ENCODE results near the gene LGALS3BP.

The LGALS3BP gene

DNA sequence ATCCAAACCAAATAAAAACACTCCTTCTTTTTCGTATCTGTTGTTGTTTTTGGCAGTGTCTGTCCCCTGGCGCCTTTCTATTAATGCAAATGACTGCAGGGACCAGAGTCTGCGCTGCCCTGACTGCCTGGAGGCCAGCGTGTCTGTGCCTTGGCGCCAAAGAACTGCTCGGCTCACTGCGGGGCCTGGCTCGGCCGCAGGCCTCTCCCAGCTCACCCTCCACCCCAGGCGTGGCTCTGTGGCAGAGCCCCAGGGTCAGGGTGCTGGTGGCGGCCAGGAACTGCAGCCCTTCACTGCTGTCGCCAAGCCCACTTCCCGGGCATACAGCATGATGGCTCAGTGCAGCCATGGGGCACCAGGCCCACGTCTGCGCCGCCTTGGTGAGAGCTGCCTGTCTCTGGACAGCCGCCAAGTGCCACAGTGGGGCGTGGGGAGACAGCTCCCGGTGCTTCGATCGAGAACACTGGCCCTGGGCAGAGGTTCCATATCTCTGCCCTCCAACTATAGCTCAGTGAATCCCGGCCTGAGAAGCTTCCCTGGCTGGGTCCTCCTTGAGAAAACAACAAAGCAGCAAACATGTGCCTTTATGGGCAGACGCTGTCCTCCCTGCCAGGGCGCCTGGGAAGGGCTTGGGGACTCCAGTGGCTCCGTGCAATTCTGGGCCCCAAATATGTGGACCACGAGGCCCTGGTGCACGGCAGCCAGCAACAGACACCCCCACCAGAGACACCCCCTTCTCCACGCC is 18.8 kb upstream of the LGALS3BP start:
- no peak for DNase-seq

DNA sequence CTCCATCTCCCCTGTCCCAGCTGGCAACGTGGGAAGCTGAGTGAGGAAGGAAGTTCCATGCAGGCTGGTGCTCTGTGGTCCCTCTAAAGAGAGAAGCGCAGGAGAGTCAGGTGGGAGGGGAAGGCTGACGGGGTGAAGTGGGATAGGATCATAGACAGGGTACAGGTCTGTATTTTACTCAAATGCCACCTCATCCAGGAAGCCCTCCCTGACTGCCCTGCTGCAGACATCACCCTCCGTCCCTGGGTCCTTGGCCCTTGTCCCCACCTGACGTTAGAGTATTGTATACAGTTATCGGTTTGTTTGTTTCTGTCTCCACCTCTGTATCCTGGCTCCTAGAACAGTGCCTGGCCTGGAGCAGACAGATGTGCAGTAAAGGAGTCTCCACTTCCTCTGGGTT is 18.2 kb upstream of the LGALS3BP start:
- no peak for DNase-seq

DNA sequence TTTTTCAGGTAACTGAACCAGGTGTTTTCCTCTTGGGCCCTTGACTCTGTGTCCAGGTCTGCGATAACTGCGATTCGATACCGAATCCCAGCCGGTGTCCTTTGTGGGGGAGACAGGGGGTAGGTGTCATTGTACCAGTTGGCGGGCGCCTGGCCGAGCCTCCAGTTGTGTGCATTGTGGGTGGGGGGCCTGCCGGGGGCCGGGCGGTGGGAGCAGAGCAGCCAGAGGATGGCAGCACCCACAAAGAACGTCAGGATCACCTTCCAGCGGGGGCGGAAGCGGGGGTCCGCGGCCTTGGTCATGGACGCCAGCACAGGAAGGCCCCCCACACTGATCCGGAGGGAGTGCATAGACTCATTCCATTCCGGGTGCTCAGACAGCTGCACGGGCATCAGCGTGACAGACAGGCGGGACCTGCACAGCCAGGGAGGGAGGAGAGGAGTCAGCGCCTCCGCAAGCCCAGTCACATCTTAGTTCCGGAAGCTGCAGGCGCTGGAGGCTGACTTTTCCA is 17.6 kb upstream of the LGALS3BP start:
- no peak for DNase-seq

DNA sequence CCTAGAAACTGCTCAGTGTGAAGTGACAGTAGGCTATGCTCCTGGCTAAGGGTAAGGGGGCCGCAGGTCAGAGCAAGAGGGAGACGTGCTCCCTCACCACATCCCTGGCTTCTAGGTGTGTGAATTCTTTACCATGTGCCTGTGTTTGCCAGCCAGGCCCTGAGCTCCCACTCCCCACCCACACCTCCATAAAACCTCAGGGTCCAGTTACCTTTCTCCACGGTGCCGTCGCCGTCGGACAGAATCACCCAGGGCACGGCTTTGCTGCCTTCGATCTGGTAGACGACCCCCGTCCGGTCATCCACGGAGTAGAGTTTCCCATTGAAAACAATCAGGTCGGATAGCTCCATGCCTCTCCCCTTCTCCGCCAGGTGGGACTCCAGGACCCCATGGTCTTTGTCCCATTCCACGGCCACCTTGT is 17.1 kb upstream of the LGALS3BP start:
- DNase-seq: no peak

DNA sequence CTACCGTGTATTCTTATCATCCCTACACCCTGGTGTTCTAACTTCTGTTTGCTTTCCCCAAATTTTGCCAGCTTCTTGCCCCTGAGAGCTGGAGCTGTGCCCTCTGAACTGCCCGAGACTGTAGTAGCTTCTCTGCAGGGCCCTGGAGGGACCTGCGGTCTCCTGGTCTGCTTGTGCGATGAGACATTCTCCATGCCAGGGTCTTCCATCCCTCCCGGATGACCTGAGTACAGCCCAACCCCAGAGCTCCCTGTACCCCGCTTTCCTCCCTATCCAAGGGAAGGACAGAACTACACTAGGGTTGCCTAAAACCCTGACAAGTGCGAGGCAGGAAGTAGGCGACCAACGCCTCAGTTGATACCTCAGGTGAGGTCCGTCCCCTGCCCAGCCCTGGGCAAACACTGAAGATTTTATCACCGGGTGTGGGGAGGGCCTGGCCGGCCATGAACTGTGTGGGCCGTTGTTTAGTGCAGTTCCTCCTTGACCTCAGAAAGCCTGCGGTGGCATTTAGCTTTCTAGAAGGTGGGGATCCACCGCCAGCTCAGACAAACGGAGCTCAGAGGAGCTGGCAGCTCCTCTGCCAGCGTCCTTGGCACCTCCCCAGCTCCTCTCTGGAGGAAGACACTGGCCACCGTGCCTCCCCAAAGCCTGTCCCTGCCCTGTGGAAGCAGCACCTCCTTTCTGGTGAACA is 16.2 kb upstream of the LGALS3BP start:
- DNase-seq: no peak

DNA sequence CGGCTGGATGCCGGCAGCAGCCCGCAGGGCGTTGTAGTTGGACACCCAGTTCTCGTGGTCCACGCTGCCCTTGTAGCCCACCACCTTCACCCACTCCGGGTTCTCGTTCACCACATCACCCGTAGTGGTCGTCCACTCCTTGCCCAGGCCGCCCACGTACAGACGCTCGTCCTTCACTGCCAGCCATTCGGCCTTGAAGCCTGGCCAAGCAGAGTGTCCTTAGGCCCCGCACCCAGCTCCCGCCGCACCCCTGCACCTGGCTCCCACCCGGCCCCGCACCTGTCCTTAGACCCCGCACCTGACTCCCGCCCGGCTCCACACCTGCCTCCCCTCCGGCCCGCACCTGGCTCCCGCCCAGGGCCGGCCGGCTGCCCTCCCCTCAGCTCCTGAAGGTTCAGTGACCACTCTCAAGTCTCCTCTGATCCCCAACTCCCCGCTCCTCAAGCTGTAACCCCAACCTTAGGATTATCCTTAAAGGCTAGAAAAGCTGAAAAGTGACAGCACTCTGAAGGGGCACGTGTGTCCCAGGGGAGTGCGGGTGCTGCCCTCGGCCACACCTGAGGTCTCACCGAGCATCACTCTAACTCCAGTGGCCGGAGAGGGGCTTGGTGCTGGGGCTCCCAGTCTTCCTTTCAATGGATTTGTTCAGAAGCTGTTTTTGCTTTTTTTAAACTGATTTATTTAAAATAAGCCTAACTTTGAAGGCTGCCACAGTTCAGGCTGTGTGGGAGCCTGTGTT is 15.5 kb upstream of the LGALS3BP start:
- DNase-seq: no peak

DNA sequence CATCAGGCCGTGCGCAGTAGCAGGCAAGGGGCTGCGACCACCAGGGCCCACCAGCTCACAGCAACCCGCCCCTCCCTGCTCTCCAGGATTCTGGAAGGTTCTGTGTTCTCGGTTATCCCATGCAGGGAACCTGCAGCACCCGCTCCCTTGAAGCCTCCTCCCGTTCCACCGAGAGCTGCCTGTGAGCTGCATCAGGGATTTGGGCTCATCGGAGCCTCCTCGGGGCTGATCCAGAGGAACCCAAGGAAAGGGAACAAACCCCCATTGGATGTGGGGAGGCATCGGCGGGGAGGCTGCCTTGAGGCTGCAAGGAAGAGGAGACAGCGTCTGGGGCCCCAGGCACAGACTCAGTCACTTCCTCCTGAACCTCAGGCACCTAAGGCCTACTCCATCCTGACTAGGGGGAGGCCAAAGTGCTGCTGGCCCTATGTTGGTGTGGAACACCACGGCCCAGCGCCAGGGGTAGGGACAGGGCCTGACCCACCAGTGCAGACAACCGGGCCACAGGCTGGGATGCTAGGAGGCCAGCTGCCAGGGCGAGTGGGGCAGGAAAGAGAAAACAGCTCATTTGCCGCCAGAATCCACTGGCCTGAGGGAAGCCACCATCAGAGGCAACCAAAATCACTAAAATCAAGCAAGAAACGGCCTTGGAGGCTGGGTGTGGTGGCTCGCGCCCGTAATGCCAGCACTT is 14.4 kb upstream of the LGALS3BP start:
- DNase-seq: no peak

DNA sequence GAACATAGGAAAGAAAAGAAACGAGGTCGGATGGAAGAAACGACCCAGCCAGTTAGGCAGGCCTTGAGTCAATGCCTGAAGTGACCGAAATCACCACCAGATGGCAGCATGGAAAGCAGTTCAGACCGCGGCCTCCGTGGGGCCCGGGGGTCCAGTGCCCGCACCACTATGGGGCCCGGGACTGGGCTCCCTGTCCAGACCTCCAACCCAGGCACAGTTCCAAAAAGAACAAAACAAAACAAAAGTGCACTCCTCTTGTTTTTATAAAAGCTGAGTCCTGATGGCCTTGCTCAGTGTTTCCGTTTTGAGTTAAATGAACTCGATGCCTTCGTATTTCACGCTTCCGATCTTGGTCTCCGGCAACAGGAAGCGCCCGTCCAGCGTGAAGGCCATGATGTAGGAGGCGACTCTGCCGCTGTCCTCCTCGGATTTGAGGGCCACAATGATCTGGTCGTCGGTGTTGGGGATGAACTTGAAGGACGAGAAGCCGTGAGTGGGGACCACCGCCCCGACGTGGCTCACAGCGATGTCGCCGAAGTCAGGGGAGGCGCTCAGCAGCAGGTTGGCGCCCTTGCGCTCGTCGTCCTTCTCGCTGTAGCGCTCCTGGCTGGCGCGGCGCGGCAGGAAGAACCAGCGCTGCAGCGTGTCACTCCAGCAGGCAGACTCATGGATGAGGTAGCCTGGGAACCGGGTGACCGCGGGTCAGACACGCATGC is 13.7 kb upstream of the LGALS3BP start:
- DNase-seq: no peak

DNA sequence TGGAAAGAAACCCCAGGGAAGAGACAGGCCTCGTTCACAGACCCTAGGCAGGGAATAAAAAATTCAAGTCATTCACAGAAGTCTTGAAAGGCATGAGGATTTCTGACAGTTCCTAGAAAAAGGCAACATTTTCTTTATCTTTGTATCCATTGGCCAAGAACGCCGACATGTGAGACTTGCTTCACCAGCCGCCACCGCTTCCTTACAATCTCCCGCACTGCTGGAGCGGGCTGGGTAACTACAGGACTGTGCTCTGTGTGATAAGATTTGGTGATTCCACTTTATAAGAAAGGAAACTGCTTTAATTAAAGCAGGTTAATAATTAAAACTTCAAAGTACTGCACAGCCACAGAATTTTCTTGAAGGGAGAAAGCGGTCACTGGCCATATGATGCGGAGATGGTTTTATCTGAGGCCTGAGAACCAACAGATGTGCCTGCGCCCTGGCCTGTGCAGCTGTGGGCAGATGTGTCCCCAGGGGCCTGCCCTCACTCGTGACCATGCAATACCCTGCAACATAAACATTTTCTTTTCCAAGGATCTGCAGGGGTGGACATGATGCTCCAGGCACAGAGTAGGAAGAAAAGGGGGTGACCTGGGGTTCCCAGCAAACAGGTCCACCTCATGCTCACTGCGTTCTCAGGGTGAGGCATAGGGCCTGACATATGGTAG is 13.0 kb upstream of the LGALS3BP start:
- no peak for DNase-seq

DNA sequence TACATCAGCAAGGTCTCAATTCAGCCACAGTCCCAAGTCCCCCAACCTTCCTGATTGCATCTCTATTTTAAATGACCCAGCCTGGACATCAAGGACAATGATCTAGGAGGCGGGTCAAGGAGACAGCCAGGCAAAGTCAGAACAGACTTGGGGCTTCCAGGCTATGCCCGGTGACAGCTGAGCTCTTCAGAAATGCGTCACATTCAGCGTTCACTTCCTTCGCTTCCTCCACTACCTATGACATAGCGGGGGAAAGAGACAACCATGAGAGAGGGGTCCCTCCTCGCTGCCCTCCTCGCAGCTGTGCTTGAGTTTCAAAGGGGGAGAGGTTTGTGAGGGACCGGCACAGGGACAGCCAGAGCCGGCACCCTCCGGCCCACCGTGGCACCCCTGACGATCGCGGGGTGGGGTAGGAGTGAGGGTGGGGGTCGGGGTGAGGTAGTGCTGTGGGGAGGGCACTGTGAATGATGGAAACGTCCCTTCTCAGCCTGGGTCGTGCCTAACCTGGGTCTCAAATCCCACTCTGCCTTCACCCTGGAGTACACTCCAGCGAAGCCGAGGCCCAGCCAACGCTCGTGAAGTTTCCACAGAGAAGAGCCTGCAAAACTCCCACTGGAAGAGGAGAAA is 12.3 kb upstream of the LGALS3BP start:
- no peak for DNase-seq

DNA sequence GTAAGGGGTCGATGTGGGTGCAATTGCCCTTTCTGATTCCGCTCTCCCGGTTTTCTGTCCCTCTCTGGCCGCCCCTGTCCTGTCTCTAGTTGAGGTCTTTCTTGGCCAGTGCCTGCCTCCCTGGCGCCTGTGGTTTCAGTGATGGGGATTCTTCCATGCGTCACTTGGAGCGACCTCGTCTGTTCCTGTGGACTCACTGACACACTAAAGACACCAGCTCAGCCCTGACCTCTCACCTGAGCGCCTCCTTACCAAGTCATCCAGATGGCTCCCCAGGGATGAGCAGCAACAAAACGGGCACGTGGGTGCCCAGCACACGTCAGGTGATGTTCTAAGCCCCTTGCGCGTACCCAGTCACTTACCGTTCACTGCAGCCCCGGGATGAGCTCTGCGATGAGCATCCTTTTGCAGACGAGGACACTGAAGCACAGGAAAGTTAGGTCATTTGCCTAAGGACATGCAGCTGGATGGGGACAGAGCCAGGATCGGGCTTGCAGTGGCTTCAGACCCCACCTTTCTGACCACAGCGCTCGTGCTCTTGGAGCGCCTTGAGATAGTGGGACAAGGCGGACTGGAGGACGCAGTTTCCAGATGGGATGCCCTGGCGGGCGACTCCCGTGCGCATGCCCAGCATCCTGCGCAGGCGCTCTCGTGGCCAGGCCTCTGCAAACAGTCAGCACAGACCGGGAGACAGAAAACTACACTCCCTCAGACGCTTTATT is 11.5 kb upstream of the LGALS3BP start:
- no peak for DNase-seq

DNA sequence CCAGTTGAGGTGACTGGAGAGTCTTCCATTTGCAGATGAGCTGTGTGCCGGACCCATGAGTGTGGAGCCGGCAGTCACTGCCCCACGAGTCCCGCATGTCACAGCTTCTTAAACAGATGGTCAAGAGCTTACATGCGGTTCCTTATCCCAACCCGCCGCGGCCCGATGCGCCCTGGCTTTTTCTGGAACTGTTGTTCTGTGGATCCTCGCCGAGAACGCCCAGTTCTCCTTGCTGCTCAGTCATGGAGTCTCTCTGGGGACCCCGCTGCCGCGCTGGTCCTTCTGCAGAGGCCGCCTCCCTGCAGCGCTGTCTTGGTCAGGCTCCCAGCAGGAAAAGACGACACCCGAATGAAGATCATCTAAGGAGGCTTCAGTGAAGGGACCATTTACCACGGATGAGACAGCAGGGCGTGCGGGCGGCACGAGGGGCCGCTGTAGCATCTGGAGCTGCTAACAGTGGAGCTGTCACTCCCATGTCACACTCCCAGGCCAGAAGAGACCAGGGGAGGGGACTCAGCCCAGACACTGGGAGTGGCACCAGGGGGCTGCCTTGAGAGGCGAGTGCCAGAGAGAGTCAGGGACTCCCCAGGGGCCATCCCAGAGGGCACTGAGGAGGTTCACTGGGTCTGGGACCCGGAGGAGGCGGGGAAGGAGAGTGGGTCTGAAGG is 10.8 kb upstream of the LGALS3BP start:
- DNase-seq: no peak

DNA sequence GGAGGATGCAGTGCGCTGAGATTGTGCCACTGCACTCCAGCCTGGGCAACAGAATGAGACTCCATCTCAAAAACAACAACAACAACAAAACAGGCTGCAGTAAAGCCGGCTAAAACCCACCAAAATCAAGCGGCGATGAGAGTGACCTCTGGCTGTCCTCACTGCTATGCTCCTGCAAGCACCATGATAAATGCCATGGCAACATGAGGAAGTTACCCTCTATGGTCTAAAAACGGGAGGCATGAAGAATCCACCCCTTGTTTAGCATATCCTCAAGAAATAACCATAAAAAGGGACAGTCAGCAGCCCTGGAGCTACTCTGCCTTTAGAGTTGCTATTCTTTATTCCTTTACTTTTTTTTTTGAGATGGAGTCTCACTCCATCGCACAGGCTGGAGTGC is 8.4 kb upstream of the LGALS3BP start:
- no peak for DNase-seq

DNA sequence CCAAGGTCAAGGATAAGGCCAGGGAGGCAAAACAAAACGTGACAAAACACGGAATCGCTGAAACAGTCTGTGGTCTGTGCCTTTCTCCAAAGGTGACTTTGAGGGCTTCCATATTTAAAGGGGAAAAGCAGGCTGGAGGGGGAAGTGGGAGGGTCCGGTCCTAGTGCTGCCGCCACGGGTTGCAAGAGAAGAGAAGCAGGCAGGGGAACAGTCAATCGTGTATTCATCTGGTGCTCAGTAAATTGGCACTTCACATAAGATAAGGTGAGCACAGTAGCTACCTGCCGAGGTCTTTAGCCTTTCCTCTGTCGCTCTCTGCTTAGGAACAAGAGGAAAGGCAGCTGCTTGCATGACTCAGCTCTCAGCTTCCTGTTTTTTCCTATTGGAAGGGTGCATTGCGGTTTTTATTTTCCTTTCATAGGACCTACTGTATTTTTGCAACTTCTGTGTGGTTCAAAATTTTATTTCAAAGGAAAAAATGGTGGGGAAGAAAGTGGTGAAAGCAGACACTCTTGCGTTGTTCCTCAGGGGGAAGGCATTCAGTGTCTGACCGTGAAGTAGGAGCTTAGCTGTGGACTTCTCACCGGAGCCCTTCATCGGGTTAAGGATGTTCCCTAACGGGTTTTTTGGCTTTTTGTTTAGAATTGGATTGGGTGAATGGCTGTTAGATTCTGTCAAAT is 7.1 kb upstream of the LGALS3BP start:
- DNase-seq: no peak

DNA sequence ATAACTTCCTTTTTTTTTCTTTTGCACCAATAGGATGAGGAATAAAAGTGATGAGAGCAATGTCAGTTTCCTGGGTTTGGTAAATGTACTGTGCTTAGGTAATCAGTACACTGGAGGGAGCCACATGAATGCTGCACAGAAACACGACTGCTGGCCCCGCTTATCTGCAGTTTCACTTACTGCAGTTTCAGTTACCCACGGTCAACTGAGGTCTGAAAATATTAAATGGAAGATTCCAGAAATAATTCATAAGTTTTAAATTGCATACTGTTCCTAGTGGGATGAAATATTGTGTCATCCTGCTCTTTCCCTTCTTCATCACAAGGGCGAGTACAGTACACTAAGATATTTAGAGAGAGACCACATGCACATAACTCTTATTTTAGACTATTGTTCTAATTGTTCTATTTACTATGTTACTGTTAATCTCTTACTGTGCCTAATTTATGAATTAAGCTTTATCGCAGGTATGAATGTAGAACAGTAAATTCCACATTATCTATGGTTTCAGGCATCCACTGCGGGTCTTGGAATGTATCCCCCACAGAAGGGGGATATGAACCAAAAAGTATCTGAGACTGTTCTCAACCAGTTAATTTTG is 6.4 kb upstream of the LGALS3BP start:
- no peak for DNase-seq

DNA sequence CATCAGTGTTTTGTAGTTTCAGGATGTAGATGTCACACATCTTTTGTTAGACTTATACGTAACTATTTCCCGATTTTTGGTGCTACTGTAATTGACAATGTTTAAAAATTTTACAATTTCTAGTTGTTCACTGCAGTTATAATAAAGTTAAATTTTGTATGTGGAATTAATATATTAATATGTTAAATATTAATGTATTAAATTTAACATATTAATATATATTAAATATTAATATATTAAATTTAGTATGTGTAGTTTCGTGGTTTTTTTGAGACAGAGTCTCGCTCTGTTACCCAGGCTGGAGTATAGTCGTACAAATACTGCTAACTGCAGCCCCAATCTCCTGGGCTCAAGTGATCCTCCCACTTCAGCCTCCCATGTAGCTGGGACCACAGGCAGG is 5.7 kb upstream of the LGALS3BP start:
- DNase-seq: no peak

DNA sequence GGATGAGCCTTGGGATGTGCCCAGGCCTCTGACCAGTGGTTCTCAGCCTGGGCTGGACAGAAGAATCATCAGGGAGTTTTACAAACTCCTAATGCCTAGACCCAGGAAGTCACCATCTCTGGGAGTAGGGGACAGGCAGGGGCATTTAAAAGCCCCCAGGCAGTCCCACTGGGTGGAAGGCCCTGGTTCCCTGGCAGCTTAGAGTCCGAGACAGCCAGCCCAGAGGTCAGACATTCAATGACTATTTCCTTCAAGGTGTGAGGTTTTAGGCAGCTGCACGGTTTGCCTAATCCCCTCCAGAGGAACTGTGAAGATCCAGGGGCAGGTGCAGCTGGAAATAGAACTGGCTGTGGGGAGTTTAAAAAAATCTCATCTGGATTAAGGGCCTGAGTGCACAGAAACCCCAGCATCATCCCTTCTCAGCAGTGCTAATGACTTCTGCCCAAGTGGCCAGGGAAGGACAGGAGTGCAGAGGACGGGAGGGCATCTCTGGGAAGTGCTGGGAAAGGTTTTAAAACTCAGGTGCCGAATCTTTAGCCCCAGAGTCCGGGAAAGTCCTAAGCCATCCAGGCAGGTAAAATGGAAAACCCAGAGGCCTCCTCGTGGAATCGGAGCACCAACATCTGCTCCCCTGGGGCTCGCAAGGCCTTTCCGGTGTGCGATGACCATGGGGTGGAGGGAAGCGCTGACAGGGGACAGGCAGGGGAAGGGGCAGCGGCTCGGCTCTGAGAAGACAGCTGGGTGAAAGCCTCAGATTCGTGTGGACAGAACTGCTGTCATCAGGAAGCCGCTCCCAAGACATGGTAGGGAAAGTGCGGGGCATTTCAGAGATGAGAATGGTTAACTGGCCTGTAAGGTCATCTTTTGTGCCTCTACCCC is 1.5 kb upstream of the LGALS3BP start:
- no peak for DNase-seq

DNA sequence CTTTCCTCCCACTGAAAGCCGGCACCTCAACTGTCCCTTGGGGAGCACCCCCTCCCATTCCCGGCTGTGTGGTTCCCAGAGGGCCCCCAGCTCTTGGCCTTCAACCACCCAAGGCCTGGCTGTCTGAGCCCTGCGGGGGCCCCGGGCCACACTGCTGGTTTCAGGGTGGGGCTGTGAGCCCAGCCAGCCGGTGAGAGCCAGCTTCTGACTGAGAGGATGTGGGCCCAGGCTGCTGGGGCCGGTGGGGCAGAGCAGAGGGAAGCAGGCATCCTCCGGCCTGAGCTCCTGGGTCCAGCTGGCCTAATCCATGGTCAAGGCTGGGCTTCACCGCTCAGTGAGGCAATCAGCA is 875 bp upstream of the LGALS3BP start:
- DNase-seq: no peak

Measured in NCI-H187 treated with DMSO at 0.1 percent for 48 hours (cell line).